NCI-H82 (cell line): ENCODE data around the gene IMPG2.

Source experiments
- DNase-seq: peaks from one replicate; lab custom pipeline; 2025; lab: John Stamatoyannopoulos, UW

Gene IMPG2

DNA sequence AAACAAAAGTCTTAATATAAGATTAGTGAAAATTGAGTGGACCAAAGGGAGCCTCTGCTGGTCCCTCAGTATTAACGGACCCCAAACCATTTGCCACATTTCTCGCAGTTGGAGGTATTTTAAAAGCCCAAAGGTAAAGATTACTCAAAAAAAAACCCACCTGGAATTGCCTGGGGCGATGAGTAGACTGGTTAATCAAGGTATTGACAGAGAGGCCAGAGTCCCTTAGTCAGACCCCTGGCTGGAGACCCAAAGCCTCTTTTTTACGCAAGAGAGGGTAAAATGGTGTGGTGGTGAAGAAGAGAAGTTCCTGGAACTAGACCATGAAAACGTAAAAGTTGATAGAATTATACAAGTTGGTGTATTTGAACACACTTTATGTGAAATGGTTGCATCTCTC is 137.2 kb downstream of the IMPG2 start:
- DNase-seq, result no peak

DNA sequence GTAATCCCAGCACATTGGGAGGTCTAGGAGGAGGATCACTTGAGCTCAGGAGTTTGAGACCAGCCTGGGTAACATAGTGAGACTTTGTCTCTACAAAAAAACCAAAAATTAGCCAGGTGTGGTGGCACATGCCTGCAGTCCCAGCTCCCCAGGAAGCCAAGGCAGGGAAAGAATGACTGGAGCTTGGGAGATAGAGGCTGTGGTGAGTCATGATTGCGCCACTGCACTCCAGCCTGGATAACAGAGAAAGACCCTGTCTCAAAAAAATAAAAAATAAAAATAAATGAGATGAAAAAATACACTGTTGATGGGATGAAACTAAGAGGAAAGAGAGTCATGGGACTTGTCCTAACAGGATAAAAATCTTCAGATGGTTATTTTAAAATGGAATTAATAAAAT is 137.6 kb downstream of the IMPG2 start:
- DNase-seq, result no peak

- DNase-seq, result no peak
Measured at GRCh38 chr3:101181801-101182200, 138.6 kb downstream of the IMPG2 start.

DNA sequence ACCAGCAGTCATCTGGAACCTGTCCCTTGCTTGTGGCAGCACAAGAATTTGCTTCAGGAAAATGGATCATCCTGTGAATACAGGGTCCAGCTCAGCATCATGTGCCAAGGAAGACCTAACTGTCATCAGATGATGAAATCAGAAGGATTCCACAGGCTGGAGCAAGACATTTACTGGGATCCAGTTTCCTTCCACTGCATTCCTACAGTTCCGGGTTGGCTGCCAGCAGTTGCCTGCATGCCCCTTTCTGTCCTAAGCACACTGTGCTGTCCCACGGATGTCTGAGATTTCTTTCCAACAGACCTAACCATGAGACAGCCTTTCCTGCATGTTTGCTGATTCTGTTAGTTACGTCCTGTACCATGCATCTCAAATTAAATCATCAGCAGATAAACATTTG is 140.7 kb downstream of the IMPG2 start:
- DNase-seq, result no peak

- DNase-seq, result no peak
Measured at GRCh38 chr3:101177577-101177976, 142.8 kb downstream of the IMPG2 start.
